ENCODE measurements around the gene ZNF83.
"Not testable (repeated sequence)": the region's sequence is repeated elsewhere in the genome, so short reads cannot be mapped to it uniquely, and the experiment has no call there.

The ZNF83 gene

DNA sequence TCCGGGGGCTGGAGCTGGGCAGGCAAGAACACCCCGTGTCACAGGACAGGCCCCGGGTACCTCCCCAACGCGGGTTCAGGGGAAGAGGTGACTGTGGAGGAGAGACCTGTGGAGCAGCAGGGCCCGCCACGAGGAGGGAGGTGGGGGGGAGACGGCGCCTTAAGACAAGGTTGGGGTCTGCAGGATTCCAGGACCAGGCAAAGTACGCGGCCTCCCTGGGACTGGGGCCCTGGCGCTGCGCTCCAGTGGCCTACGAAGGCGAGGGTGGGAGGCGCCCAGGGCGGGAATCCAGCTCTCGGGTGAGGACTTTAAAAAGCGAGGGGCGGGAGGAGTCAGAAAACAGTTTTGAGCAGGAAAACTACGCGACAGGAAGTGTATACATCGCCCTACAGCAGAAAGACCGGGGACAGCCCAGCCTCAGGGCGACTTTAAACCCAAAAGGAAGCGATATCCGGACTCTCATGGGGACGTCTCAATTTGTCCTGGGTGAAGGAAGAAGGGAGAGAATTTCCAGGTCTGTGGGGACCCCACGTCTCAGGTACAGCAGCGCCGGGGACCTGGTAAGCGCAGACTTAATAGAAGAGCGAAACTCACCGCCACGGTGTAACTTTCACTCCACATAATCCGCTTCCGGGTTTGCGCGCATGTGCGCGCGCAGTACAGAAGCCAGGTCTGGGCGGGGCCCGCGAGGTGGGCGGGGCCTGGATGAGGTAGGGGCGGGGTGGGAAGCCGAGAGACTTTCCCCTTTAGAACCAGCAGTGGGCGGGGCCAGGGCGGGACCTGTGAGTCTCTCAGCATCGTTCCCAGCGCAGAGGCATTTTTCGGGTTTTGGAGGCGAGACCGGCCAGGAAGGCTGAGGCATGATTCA, at the start of gene ZNF83:
ZNF83 (minus strand) TSS at position 638 of the 868 bp plus-strand sequence.
- DNase-seq (ENCODE audit: low spot score): peak; percentile 99

- DNase-seq (ENCODE audit: low spot score): no peak
Observed at GRCh38 chr19:52687684-52688083, 49.5 kb upstream of the ZNF83 start.

DNA sequence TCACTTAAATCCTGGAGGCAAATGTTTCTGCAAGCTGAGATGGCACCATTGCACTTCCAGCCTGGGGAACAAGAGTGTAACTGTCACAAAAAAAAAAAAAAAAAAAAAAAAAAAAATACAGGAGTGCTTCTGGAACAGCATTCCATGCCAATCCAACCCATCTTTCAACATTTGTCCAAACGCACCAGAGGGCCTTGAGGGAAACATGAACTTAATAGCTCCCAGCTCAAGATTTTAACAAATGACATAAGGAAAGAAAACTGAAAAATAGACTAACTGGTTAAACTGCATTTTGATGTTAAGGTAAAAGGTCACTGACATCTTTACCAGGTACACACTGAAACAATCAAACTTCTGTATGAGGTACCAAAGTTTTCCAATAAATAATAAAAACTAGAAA, 47.7 kb upstream of the ZNF83 start:
- no peak for DNase-seq (ENCODE audit: low spot score)

GRCh38 chr19:52681216-52681615, 43.1 kb upstream of the ZNF83 start:
- DNase-seq (ENCODE audit: low spot score): not testable (repeated sequence)

GRCh38 chr19:52679598-52679997, 41.4 kb upstream of the ZNF83 start:
- DNase-seq (ENCODE audit: low spot score): no peak

GRCh38 chr19:52675239-52675638, 37.1 kb upstream of the ZNF83 start:
- not testable (repeated sequence) for DNase-seq (ENCODE audit: low spot score)

DNA sequence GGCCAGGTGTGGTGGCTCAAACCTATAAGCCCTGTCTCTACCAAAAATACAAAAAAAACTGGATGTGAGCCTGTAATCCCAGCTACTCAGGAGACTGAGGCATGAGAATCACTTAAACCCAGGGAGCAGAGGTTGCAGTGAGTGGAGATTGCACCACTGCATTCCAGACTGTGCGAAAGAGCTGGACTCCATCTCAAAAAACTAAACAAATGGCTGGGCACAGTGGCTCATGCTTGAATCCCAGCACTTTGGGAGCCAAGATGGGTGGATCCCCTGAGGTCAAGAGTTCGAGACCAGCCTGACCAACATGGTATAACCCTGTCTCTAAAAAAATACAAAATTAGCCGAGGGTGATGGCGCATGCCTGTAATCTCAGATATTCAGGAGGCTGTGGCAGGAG, 34.9 kb upstream of the ZNF83 start:
- no peak for DNase-seq (ENCODE audit: low spot score)

DNA sequence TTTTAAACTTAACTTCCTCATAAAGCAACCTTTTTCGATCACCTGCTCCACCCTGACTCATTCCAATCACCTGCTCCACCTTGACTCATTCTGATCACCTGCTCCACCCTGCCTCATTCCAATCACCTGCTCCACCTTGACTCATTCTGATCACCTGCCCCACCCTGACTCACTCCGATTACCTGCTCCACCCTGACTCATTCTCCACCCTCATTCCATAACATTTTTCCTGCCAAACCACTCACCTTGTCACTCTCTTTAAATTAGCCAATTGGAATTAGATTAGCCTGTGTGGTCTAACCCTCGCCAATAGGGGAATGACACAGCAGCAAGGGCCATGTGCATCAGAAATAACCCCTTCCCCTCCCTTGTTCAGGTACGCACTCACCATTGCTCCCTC, 31.9 kb upstream of the ZNF83 start:
- DNase-seq (ENCODE audit: low spot score): no peak

GRCh38 chr19:52669586-52669985, 31.4 kb upstream of the ZNF83 start:
- DNase-seq (ENCODE audit: low spot score): no peak

DNA sequence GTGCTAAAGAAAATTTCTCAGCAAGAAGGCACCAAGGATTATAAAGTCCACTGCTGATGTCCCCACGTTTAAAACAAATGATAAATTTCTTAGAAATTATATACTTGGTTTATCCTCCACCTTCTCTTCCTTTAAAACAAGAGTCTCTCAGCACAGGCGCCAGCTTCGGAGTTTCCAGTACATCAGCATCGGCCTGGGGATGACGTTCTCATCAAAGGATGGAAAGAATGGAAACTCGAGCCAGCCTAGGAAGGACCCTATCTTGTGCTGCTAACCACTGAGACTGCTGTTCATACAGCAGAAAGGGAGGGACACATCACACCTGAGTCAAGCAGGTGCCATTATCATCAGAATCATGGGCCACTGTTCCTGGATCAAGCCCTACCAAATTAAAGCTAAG, 29.8 kb upstream of the ZNF83 start:
- no peak for DNase-seq (ENCODE audit: low spot score)

- no peak for DNase-seq (ENCODE audit: low spot score)
Observed at GRCh38 chr19:52666506-52666905, 28.4 kb upstream of the ZNF83 start.

GRCh38 chr19:52665529-52665928, 27.4 kb upstream of the ZNF83 start:
- DNase-seq (ENCODE audit: low spot score): no peak

GRCh38 chr19:52665027-52665426, 26.9 kb upstream of the ZNF83 start:
- DNase-seq (ENCODE audit: low spot score): no peak

GRCh38 chr19:52664461-52664860, 26.3 kb upstream of the ZNF83 start:
- no peak for DNase-seq (ENCODE audit: low spot score)

GRCh38 chr19:52662631-52663030, 24.5 kb upstream of the ZNF83 start:
- DNase-seq (ENCODE audit: low spot score): no peak

DNA sequence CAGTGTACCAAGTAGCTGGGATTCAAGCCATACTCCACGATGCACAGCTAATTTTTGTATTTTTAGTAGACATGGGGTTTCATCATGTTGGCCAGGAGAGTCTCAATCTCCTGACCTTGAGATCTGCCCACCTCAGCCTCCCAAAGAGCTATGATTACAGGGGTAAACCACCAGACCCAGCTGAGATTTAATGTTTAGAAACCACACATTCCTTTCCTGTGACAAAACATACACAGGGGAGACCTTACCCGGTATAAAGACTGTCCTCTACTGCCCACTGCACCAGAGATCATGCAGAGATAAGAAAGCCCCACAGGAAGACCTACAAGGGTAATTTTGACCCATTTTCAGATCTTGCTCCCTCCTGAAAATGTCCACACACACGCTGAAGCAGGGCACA, 22.8 kb upstream of the ZNF83 start:
- DNase-seq (ENCODE audit: low spot score): no peak

DNA sequence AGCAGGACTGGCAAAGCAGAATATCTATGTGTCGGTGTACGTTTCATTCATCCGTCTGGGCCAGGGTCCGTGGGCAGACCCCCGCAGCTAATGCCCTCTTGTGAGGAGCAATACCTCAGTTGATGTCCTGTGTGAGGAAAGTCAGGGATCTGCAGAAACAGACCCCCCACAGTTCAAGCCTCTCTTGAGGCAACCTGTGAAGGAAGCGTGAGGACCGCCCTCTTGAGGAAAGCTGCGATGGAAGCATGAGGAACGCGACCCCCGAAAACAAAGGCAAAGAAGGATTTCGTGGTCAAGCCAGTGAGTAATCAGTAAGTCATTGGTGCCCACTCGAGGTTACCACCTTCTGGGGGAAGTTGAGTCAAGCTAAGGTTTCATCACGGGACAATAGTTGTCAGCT, 20.9 kb upstream of the ZNF83 start:
- DNase-seq (ENCODE audit: low spot score): no peak

GRCh38 chr19:52658595-52658994, 20.4 kb upstream of the ZNF83 start:
- DNase-seq (ENCODE audit: low spot score): no peak

DNA sequence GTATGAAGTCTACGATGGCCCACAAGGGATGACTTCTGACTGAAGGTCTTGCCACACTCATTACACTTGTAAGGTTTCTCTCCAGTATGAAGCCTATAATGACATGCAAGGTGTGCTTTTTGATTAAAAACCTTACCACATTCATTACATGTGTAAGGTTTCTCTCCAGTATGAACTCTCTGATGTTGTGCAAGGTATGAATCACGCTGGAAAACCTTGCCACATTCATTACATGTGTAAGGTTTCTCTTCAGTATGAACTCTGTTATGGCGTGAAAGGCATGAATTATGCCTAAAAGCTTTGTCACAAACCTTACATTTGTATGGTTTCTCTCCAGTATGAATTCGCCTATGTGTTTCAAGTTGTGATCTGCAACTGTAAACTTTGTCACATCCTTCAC, 15.0 kb upstream of the ZNF83 start:
- no peak for DNase-seq (ENCODE audit: low spot score)

GRCh38 chr19:52651956-52652355, 13.8 kb upstream of the ZNF83 start:
- DNase-seq (ENCODE audit: low spot score): no peak

DNA sequence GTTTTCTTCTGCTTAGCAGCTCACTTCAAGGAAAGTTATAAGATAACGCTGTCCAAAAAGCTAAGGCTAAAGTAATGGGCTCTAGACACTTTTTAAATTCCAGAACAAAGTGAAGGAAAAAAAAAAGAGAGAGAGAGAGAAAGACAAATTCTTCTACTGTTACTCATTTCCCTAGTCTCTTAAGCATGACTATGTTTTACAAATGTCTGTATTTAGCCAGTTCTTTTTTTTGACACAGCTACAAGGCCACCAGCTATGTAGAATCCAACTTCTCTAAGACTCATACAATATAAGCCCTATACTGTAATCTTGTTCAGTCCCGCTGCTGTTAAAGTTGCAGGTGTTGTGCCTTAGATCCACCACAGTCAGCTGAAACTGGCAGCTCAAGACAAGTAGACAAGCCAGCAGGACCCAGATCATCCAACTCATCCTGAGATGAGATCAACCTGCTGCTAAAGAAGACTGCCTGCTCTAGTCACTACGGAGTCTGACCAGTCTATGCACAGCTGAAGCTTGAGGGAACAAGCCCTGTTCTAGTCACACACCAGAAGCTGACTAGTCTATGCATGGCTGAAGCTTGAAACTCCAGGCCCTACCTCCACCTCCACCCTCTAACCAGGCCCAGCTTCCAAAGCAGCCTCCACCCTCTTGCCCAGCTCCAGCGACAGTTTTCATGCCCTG, 10.3 kb upstream of the ZNF83 start:
- peak; percentile 14 for DNase-seq (ENCODE audit: low spot score)

DNA sequence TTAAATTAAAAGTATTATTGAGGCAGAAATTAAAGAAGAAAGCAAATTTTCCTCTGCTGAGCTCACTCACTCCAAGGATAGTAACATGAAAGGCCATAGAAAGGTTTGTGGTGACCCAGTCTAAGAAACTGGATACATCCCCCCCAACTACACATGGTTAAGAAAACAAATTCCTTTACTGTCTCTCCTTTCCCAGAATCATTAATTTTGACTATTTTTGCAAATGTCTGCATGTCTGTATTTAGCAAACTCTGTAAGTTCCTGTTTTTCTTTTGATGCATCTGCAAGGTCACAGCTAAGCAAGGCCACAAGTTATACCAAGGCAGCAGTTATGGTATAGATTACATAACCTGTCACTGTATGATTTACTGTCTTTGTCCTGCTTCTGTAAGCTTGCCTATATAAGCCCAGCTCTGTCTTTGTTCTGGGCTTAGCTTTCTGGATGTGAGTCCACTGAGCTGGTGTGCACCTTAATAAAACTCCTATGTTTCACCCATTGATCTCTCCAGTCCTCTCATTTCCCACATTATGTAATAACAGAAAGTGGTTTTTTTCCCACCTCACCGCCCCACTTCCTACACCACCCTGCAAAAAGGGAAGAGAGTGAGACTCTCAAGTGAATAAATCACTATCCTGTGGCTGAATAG, 8.5 kb upstream of the ZNF83 start:
- no peak for DNase-seq (ENCODE audit: low spot score)

GRCh38 chr19:52640916-52641315, 2.8 kb upstream of the ZNF83 start:
- peak; percentile 65 for DNase-seq (ENCODE audit: low spot score)
